Large intestine (tissue), 12 donors: Measurements from ENCODE around the gene EPO. TPM values are rescaled to one million over a fixed set of nuclear protein-coding genes. Genes with fewer than 3 reads are reported as not detected.

Experiments
- DNase-seq, 2 donors: peaks; one replicate each; pipeline versions ENCODE4 v3.0.0 to v3.0.0-alpha.2; 2013
- H3K27ac ChIP-seq: one replicate; pipeline ENCODE4 v1.5.1; 2013; ENCODE audit warnings: low read length
- H3K27me3 ChIP-seq: 2 replicates; pipeline ENCODE4 v1.6.1; 2013; ENCODE audit warnings: low read length; ENCODE audit not compliant: control insufficient read depth, insufficient read depth
- H3K36me3 ChIP-seq: 2 replicates; pipeline ENCODE4 v1.6.1; 2013; ENCODE audit warnings: low read length; ENCODE audit not compliant: control insufficient read depth, insufficient read depth
- H3K4me1 ChIP-seq: one replicate; pipeline ENCODE4 v1.6.1; 2013; ENCODE audit warnings: low read length; ENCODE audit not compliant: control insufficient read depth, insufficient read depth
- H3K4me3 ChIP-seq: one replicate; pipeline ENCODE4 v1.5.1; 2013; ENCODE audit warnings: low read length
- H3K9me3 ChIP-seq: one replicate; pipeline ENCODE4 v1.6.1; 2013; ENCODE audit warnings: mild to moderate bottlenecking, low read depth, low read length, moderate library complexity; ENCODE audit not compliant: control insufficient read depth
- WGBS: methylation state at CpG from one replicate; pipeline ENCODE4 v1.1.5; 2013; ENCODE audit warnings: low lambda C conversion rate; ENCODE audit not compliant: insufficient coverage; 5-methylcytosine and 5-hydroxymethylcytosine counted together
- long read RNA-seq, 11 donors: transcript quantifications; one replicate each; lab custom pipeline, GENCODE V29; 2026
- polyA plus RNA-seq: library from polyadenylated mRNA; unstranded; fragments of 120-200 nt; gene quantifications from one replicate; pipeline ENCODE4 v1.2.1, GENCODE V29; 2013

The EPO gene
- polyA plus RNA-seq: 0.19 TPM
- long read RNA-seq, donor 1: 0 reads
- long read RNA-seq, donor 2: 0 reads
- long read RNA-seq, donor 3: 0 reads
- long read RNA-seq, donor 4: 0 reads
- long read RNA-seq, donor 5: 0 reads
- long read RNA-seq, donor 6: 0 reads
- long read RNA-seq, donor 7: 0 reads
- long read RNA-seq, donor 8: 0 reads
- long read RNA-seq, donor 9: 0 reads
- long read RNA-seq, donor 10: 0 reads
- long read RNA-seq, donor 11: 0 reads

- no peaks in the 10 kb centered on the region for H3K9me3 ChIP-seq
- H3K36me3 ChIP-seq: no peaks in the 10 kb centered on the region
- H3K4me3 ChIP-seq: no peak within 1 kb of the TSS
- peaks cover 28% of the 10 kb centered on the region for H3K27me3 ChIP-seq
- WGBS: no CpG with 5 or more reads among the region's 21 CpGs
- DNase-seq: no peak
- peaks cover 25% of the 10 kb centered on the region for H3K4me1 ChIP-seq
- peak within 1 kb of the TSS; percentile 23 for H3K27ac ChIP-seq
These were observed at the start of gene EPO for GRCh38 chr7:100720279-100720670. Gene EPO (plus strand): TSS chr7:100720468. CDS start chr7:100720981, 513 bp downstream.

DNA sequence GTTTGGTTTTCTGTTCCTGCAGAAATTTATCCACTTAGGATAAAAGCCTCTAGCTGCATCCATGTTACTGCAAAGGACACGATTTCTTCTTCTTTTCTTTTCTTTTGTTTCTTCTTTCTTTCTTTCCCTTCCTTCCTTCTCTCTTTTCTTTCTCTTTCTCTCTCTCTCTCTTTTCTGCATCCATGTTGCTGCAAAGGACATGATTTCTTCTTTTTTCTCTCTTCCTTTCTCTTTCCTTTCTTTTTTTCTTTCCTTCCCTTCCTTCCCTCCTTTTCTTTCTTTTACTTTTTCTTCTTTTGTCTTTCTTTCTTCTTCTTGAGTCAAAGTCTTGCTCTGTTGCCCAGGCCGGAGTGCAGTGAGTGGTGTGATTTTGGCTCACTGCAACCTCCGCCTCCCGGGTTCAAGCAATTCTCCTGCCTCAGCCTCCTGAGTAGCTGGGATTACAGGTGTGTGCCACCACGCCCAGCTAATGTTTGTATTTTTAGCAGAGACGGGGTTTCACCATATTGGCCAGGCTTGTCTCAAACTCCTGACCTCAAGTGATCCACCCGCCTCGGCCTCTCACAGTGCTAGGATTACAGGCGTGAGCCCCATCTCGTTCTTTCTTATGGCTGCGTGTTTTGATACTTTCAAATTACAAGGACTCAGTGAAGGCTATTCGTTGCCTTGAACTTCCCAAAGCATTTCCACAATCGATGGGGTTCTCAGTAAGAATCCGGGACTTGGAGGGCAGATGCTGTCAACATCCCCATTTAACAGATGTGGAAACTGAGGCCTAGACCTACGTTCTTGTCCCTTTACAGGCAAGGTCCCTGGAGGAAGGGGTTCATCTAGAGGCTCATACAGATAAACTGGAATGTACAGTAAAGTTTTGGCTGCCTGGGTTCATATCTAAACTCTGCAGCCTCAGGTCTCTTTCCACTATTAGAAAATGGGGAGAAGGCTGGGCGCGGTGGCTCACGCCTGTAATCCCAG lies 48.6 kb upstream of the EPO start:
- Histone ChIP-seq H3K9me3 (no peaks in the 10 kb centered on the region), H3K27ac (no peak overlapping the region), H3K27me3 (peaks cover 5% of the 10 kb centered on the region), H3K4me3 (no peak overlapping the region), H3K36me3 (peaks cover 3% of the 10 kb centered on the region), H3K4me1 (peaks cover 3% of the 10 kb centered on the region)
- DNase-seq: no peak
- 100% methylated on average over 1 of the region's 18 CpGs for WGBS

DNA sequence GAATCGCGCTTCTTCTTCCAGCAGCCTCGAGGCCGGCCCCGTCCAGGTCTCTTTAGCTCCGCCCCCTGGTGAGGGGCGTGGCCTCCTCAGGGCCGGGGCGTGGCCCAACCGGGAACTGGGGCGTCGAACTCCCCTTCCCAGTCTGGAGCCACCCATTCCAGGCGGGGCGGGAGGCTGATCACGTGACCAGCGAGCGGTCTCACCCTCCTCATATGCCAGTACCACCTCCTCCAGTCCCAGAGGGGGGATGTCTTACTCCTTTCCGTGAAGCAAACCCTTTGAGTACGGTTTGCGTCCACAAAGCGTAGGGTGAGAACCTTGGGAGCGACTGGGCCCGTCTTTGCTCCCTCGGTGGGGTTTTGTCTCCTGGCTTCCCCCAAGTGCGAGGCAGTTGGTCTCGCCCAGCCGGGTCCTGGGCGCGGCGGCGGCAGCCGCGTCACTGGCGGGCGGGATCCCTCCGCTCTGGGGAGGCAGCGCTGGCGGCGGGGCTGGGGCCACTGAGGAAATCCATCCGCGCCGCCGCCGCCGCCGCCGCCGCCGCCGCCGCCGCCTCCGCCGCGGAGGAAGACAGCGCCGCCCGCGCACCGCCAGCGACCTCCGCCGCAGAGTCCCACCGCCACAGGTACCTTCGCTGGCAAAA lies 46.8 kb upstream of the EPO start, which contains the start of gene GNB2:
TSS of gene GNB2 (plus strand) at position 439 of the 640 bp plus-strand sequence. CDS start 2,526 bp downstream, outside the sequence.
- DNase-seq: peak; percentile 99 to 100
- peaks cover 21% of the 10 kb centered on the region for H3K36me3 ChIP-seq
- H3K4me1 ChIP-seq: peaks cover 16% of the 10 kb centered on the region
- H3K27me3 ChIP-seq: peaks cover 5% of the 10 kb centered on the region
- H3K9me3 ChIP-seq: peaks cover under 1% of the 10 kb centered on the region
- peak within 1 kb of the TSS; percentile 97 for H3K4me3 ChIP-seq
- peak within 1 kb of the TSS; percentile 90 for H3K27ac ChIP-seq
- WGBS: no CpG with 5 or more reads among the region's 65 CpGs

- peaks cover 3% of the 10 kb centered on the region for H3K9me3 ChIP-seq
These were observed 46.3 kb upstream of the EPO start for GRCh38 chr7:100673942-100674410.

GRCh38 chr7:100674411-100675104 lies 45.7 kb upstream of the EPO start:
- H3K27ac ChIP-seq: peak overlapping the region; percentile 90
- peak in 1 of 2 donors; percentile 58 for DNase-seq
- peak overlapping the region; percentile 97 for H3K4me3 ChIP-seq
- H3K27me3 ChIP-seq: peaks cover 5% of the 10 kb centered on the region
- H3K9me3 ChIP-seq: peaks cover 3% of the 10 kb centered on the region
- no CpG with 5 or more reads among the region's 43 CpGs for WGBS
- peaks cover 27% of the 10 kb centered on the region for H3K4me1 ChIP-seq
- peaks cover 31% of the 10 kb centered on the region for H3K36me3 ChIP-seq

More at GRCh38 chr7:100673942-100674410, 46.3 kb upstream of the EPO start:
- peaks cover 26% of the 10 kb centered on the region for H3K36me3 ChIP-seq
- H3K27ac ChIP-seq: peak overlapping the region; percentile 90
- H3K27me3 ChIP-seq: peaks cover 5% of the 10 kb centered on the region
- no CpG with 5 or more reads among the region's 34 CpGs for WGBS
- H3K4me1 ChIP-seq: peaks cover 21% of the 10 kb centered on the region
- no peak for DNase-seq
- peak overlapping the region; percentile 97 for H3K4me3 ChIP-seq

GRCh38 chr7:100675105-100675451 lies 45.2 kb upstream of the EPO start:
- peaks cover 32% of the 10 kb centered on the region for H3K4me1 ChIP-seq
- no peak for DNase-seq

GRCh38 chr7:100675581-100676350 lies 44.5 kb upstream of the EPO start:
- H3K4me1 ChIP-seq: peaks cover 33% of the 10 kb centered on the region

More at GRCh38 chr7:100675105-100675451, 45.2 kb upstream of the EPO start:
- H3K36me3 ChIP-seq: peaks cover 36% of the 10 kb centered on the region
- WGBS: no CpG with 5 or more reads among the region's 46 CpGs
- peak overlapping the region; percentile 97 for H3K4me3 ChIP-seq
- peaks cover 3% of the 10 kb centered on the region for H3K9me3 ChIP-seq
- H3K27me3 ChIP-seq: peaks cover 3% of the 10 kb centered on the region
- peak overlapping the region; percentile 90 for H3K27ac ChIP-seq

GRCh38 chr7:100676501-100677306 lies 43.6 kb upstream of the EPO start:
- H3K4me3 ChIP-seq: peak overlapping the region; percentile 97
- WGBS: no CpG with 5 or more reads among the region's 23 CpGs
- DNase-seq: no peak
- peaks cover 50% of the 10 kb centered on the region for H3K36me3 ChIP-seq
- H3K9me3 ChIP-seq: peaks cover 3% of the 10 kb centered on the region
- no peak overlapping the region for H3K27ac ChIP-seq
- peaks cover 33% of the 10 kb centered on the region for H3K4me1 ChIP-seq
- peaks cover 3% of the 10 kb centered on the region for H3K27me3 ChIP-seq

More at GRCh38 chr7:100675581-100676350, 44.5 kb upstream of the EPO start:
- Histone ChIP-seq H3K9me3 (peaks cover 3% of the 10 kb centered on the region), H3K27ac (peak overlapping the region; percentile 48), H3K4me3 (peak overlapping the region; percentile 97), H3K27me3 (peaks cover 3% of the 10 kb centered on the region), H3K36me3 (peaks cover 43% of the 10 kb centered on the region)
- no CpG with 5 or more reads among the region's 59 CpGs for WGBS
- peak; percentile 54 to 69 for DNase-seq
